ENCODE measurements around the gene TAF11L2. TPM values are rescaled to one million over a fixed set of nuclear protein-coding genes. Genes with fewer than 3 reads are reported as not detected.
"Not testable (repeated sequence)": the region's sequence is repeated elsewhere in the genome, so short reads cannot be mapped to it uniquely, and the experiment has no call there.

The TAF11L2 gene
- total and polyA plus RNA-seq, 2 of the 4 experiments (the other 2 are of a cell fraction): not detected

DNA sequence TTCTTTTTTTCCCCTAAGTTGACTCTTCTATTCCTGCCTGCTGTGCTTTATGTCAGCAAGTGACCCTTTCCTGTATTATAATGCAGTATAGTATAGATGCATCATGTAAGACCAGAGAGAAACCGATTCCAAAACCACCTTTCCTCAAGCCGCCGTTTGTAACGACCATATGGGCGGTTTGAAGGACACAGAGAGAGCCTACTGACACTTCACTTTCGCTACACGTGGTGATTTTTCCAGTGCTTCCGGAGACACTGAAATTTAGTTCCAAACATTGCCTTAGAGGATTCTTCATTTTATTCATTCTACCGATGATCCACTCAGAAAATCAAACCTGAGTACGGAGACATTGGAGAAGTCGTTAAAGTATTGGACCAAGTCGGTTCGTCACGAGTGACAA, 21.5 kb downstream of the TAF11L2 start:
- H3K4me3 ChIP-seq (ENCODE audit: insufficient read depth, low read depth, low read length); H3K79me1 ChIP-seq (ENCODE audit: low read depth in 1 of 2, low read length in 2 of 2); H2BK5ac ChIP-seq (ENCODE audit: low read depth, low read length, poor library complexity, severe bottlenecking); H2AK5ac ChIP-seq (ENCODE audit: low read depth, low read length); H3K9me3 ChIP-seq (ENCODE audit: control insufficient read depth, insufficient read depth, low read length); H4K5ac ChIP-seq (ENCODE audit: low read depth, low read length); H2BK15ac ChIP-seq (ENCODE audit: low read depth, low read length); H4K91ac ChIP-seq (ENCODE audit: insufficient read depth, low read depth, low read length); H3K23ac ChIP-seq (ENCODE audit: low read depth, low read length); POLR2A ChIA-PET (ENCODE audit: unreplicated experiment); H2BK120ac ChIP-seq (ENCODE audit: low read depth, low read length); intact Hi-C loops (cut with micrococcal nuclease); ATAC-seq (ENCODE audit: low read depth); CTCF ChIA-PET; H3K27ac ChIP-seq (ENCODE audit: insufficient read depth, low read length); H2BK20ac ChIP-seq (ENCODE audit: low read depth, low read length); H3K4ac ChIP-seq (ENCODE audit: low read depth, low read length); H4K20me1 ChIP-seq (ENCODE audit: insufficient read depth, low read length); H2AFZ ChIP-seq (replicated peaks; ENCODE audit: low read length, poor library complexity); H3K56ac ChIP-seq (ENCODE audit: extremely low read depth, insufficient read depth, low read length); in situ Hi-C loops (cut with MboI; ENCODE audit: low sequenced_read_pairs); H2AK9ac ChIP-seq (replicated peaks; ENCODE audit: low read depth, low read length, poor library complexity); H3K18ac ChIP-seq (ENCODE audit: low read depth, low read length); H3K36me3 ChIP-seq (ENCODE audit: control insufficient read depth, insufficient read depth, low read length); DNase-seq; H3K27me3 ChIP-seq (ENCODE audit: control insufficient read depth, insufficient read depth, low read length); H3K14ac ChIP-seq (replicated peaks; ENCODE audit: low read depth, low read length); H3K4me2 ChIP-seq (ENCODE audit: low read depth, low read length); H4K8ac ChIP-seq (ENCODE audit: low read depth in 2 of 2, low read length in 2 of 2); H3K9ac ChIP-seq (ENCODE audit: low read depth, low read length); H3K4me1 ChIP-seq (ENCODE audit: control insufficient read depth, insufficient read depth, low read length); dilution Hi-C loops (cut with HindIII; ENCODE audit: low sequenced_read_pairs, unreplicated experiment); H3K9me1 ChIP-seq (ENCODE audit: insufficient read depth, low read length); BruUV-seq (replicated peaks): not testable (repeated sequence)
- WGBS, 2 experiments (ENCODE audit: extremely low coverage in 2 of 2, insufficient read length in 1 of 2): 94% methylated on average over 6 of the region's 14 CpGs; no CpG with 5 or more reads in 1 of the 2 experiments

DNA sequence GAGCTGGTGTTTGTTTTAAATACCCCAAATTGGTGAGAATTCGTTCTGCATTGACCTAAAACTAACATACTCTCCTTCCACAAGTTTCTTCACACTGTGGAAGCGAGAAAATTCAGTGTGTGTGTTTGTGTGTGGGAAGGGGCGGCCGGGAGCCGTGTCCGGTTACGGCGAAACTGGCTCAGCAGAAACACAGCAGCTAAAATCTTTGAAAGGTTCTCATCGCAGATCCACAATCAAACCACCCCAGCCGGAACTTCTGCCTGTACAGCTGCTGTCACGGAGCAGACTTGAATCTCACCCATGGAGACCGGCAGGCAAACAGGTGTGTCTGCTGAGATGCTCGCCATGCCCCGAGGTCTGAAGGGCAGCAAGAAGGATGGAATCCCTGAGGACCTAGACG, 23.5 kb downstream of the TAF11L2 start, which contains the start of gene TAF11L4:
Gene TAF11L4 (plus strand): TSS at position 301 of the 400 bp plus-strand sequence.
- H2BK15ac ChIP-seq (ENCODE audit: low read depth, low read length); H3K4me3 ChIP-seq (ENCODE audit: insufficient read depth, low read depth, low read length); H3K56ac ChIP-seq (ENCODE audit: extremely low read depth, insufficient read depth, low read length); H2BK20ac ChIP-seq (ENCODE audit: low read depth, low read length); H3K4me2 ChIP-seq (ENCODE audit: low read depth, low read length); POLR2A ChIA-PET (ENCODE audit: unreplicated experiment); dilution Hi-C loops (cut with HindIII; ENCODE audit: low sequenced_read_pairs, unreplicated experiment); H3K4ac ChIP-seq (ENCODE audit: low read depth, low read length); H3K18ac ChIP-seq (ENCODE audit: low read depth, low read length); H4K20me1 ChIP-seq (ENCODE audit: insufficient read depth, low read length); H3K9ac ChIP-seq (ENCODE audit: low read depth, low read length); H3K23ac ChIP-seq (ENCODE audit: low read depth, low read length); H3K27ac ChIP-seq (ENCODE audit: insufficient read depth, low read length); H3K4me1 ChIP-seq (ENCODE audit: control insufficient read depth, insufficient read depth, low read length); H2AK9ac ChIP-seq (replicated peaks; ENCODE audit: low read depth, low read length, poor library complexity); H3K36me3 ChIP-seq (ENCODE audit: control insufficient read depth, insufficient read depth, low read length); DNase-seq; CTCF ChIA-PET; in situ Hi-C loops (cut with MboI; ENCODE audit: low sequenced_read_pairs); ATAC-seq (ENCODE audit: low read depth); H2AFZ ChIP-seq (replicated peaks; ENCODE audit: low read length, poor library complexity); H4K5ac ChIP-seq (ENCODE audit: low read depth, low read length); H3K14ac ChIP-seq (replicated peaks; ENCODE audit: low read depth, low read length); H3K79me1 ChIP-seq (ENCODE audit: low read depth in 1 of 2, low read length in 2 of 2); H2BK120ac ChIP-seq (ENCODE audit: low read depth, low read length); H3K27me3 ChIP-seq (ENCODE audit: control insufficient read depth, insufficient read depth, low read length); H3K9me3 ChIP-seq (ENCODE audit: control insufficient read depth, insufficient read depth, low read length); H4K8ac ChIP-seq (ENCODE audit: low read depth in 2 of 2, low read length in 2 of 2); H2BK5ac ChIP-seq (ENCODE audit: low read depth, low read length, poor library complexity, severe bottlenecking); H4K91ac ChIP-seq (ENCODE audit: insufficient read depth, low read depth, low read length); H2AK5ac ChIP-seq (ENCODE audit: low read depth, low read length); intact Hi-C loops (cut with micrococcal nuclease); H3K9me1 ChIP-seq (ENCODE audit: insufficient read depth, low read length); BruUV-seq (replicated peaks): not testable (repeated sequence)
- no CpG with 5 or more reads among the region's 15 CpGs for WGBS, 2 experiments (ENCODE audit: extremely low coverage in 2 of 2, insufficient read length in 1 of 2)

Data from IMR-90 (cell line).